CD4-positive, alpha-beta T cell (primary cell): ENCODE data around the gene SETBP1. TPM values are rescaled to one million over a fixed set of nuclear protein-coding genes. Genes with fewer than 3 reads are reported as not detected.

ENCODE experiments used
- ATAC-seq: fragments of 200-7000 bp; cut with Tn5 transposase; one replicate; pipeline ENCODE4 v1.10.0; 2022; ENCODE audit warnings: mild to moderate bottlenecking; ENCODE audit not compliant: poor library complexity
- CTCF ChIA-PET: fragments of 350-600 bp; sonication (Branson Sonifier 250); formaldehyde crosslinking; loops from one replicate; lab custom pipeline; 2021; ENCODE audit warnings: antibody characterized with exemption, inconsistent platforms; lab: Charles Lee
- POLR2A ChIA-PET: fragments of 350-600 bp; sonication (Branson Sonifier 250); formaldehyde crosslinking; loops from one replicate; lab custom pipeline; 2021; ENCODE audit warnings: antibody characterized with exemption, inconsistent platforms; lab: Charles Lee
- DNase-seq, 14 experiments: peaks; one replicate each; pipeline ENCODE4 v3.0.0-alpha.2; 2013 to 2020; ENCODE audit warnings: mixed read lengths in 2 of 14
- H3K27ac ChIP-seq, 2 donors: one replicate each; pipeline versions ENCODE4 v1.5.1 to v1.7.0; 2013; ENCODE audit warnings: low read length in 2 of 2, low read depth in 1 of 2, mild to moderate bottlenecking in 1 of 2
- H3K27me3 ChIP-seq, 2 experiments: 1 replicate in 1 of 2; 2 replicates in 1 of 2; pipeline versions ENCODE4 v1.6.1 to v1.7.0; 2013; ENCODE audit warnings: low read length in 2 of 2, control low read depth in 1 of 2, mild to moderate bottlenecking in 1 of 2, moderate library complexity in 1 of 2; ENCODE audit not compliant: insufficient read depth in 2 of 2, control insufficient read depth in 1 of 2
- H3K36me3 ChIP-seq: one replicate; pipeline ENCODE4 v1.6.1; 2013; ENCODE audit warnings: low read length, control low read depth; ENCODE audit not compliant: insufficient read depth
- H3K4me1 ChIP-seq: one replicate; pipeline ENCODE4 v1.6.1; 2013; ENCODE audit warnings: low read length, control low read depth; ENCODE audit not compliant: insufficient read depth
- H3K4me3 ChIP-seq: one replicate; pipeline ENCODE4 v1.5.1; 2013; ENCODE audit warnings: mild to moderate bottlenecking, low read length, moderate library complexity
- H3K9me3 ChIP-seq, 2 experiments: 1 replicate in 1 of 2; 2 replicates in 1 of 2; pipeline versions ENCODE4 v1.6.1 to v1.7.0; 2013; ENCODE audit warnings: low read length in 2 of 2, mild to moderate bottlenecking in 2 of 2, control low read depth in 1 of 2, moderate library complexity in 1 of 2; ENCODE audit not compliant: control insufficient read depth in 1 of 2, insufficient read depth in 1 of 2
- H3K27ac Mint-ChIP-seq: one replicate; pipeline ENCODE4 v1.8.0; 2020; ENCODE audit warnings: mixed read lengths
- H3K27me3 Mint-ChIP-seq: one replicate; pipeline ENCODE4 v1.8.0; 2021; ENCODE audit warnings: mixed read lengths
- H3K36me3 Mint-ChIP-seq: one replicate; pipeline ENCODE4 v1.8.0; 2021; ENCODE audit warnings: low read depth, mixed read lengths
- H3K4me1 Mint-ChIP-seq: one replicate; pipeline ENCODE4 v1.8.0; 2021; ENCODE audit warnings: low read depth, mixed read lengths
- H3K4me3 Mint-ChIP-seq: one replicate; pipeline ENCODE4 v1.8.0; 2020; ENCODE audit warnings: mild to moderate bottlenecking, mixed read lengths
- H3K9me3 Mint-ChIP-seq: one replicate; pipeline ENCODE4 v1.8.0; 2020; ENCODE audit warnings: mixed read lengths
- CTCF ChIP-seq: fragments of 200-600 bp; IDR thresholded peaks from one replicate; pipeline ENCODE4 v1.8.0; 2022; ENCODE audit warnings: antibody characterized with exemption, mild to moderate bottlenecking
- intact Hi-C, 2 experiments: fragments of 100-400 bp; cut with DNase I in 1 of 2; cut with micrococcal nuclease in 1 of 2; formaldehyde crosslinking; loops; one replicate each; pipeline versions ENCODE4 v1.15.1 to v1.9.0; 2023 to 2025; cut with DNase I, micrococcal nuclease
- total RNA-seq, 174 experiments: library from RNA in 2 of 174; stranded (reverse) in 2 of 174; gene quantifications; one replicate each; pipeline ENCODE4 v1.2.3 and lab custom pipeline; 2021 to 2026

The SETBP1 gene
- total RNA-seq, 2 experiments from 2014 or later: 0.25 to 0.41 TPM

- CTCF ChIA-PET: no interaction called here
- H3K4me3 Mint-ChIP-seq: no peak overlapping the region
- H3K9me3 Mint-ChIP-seq: no peaks in the 10 kb centered on the region
- DNase-seq: no peak
- intact Hi-C loops: no loop called here
- peaks cover 17 to 21% of the 10 kb centered on the region in 2 experiments for H3K27me3 ChIP-seq
- H3K27me3 Mint-ChIP-seq: peaks cover 20% of the 10 kb centered on the region
- H3K27ac ChIP-seq: no peak overlapping the region
- no peaks in the 10 kb centered on the region for H3K9me3 ChIP-seq
- no peaks in the 10 kb centered on the region for H3K4me1 Mint-ChIP-seq
- H3K4me3 ChIP-seq: no peak overlapping the region
- no peaks in the 10 kb centered on the region for H3K36me3 ChIP-seq
- POLR2A ChIA-PET: no interaction called here
- H3K4me1 ChIP-seq: peaks cover 12% of the 10 kb centered on the region
- ATAC-seq: no peak
- no peak overlapping the region for H3K27ac Mint-ChIP-seq
- no peak for TF ChIP-seq CTCF
- no peaks in the 10 kb centered on the region for H3K36me3 Mint-ChIP-seq
These were observed 2.2 kb downstream of the SETBP1 start for GRCh38 chr18:44682871-44683221.

- POLR2A ChIA-PET: no interaction called here
- Histone ChIP-seq H3K27me3 (peaks cover 13 to 21% of the 10 kb centered on the region in 2 experiments), H3K27ac (no peak overlapping the region), H3K36me3 (no peaks in the 10 kb centered on the region), H3K4me1 (peaks cover 12% of the 10 kb centered on the region), H3K4me3 (no peak overlapping the region), H3K9me3 (no peaks in the 10 kb centered on the region)
- Mint-ChIP-seq H3K36me3 (no peaks in the 10 kb centered on the region), H3K9me3 (no peaks in the 10 kb centered on the region), H3K4me3 (no peak overlapping the region), H3K27ac (no peak overlapping the region), H3K4me1 (no peaks in the 10 kb centered on the region), H3K27me3 (peaks cover 13% of the 10 kb centered on the region)
- no peak for DNase-seq
- intact Hi-C loops: no loop called here
- TF ChIP-seq CTCF: no peak
- no peak for ATAC-seq
- CTCF ChIA-PET: no interaction called here
These were observed 2.9 kb downstream of the SETBP1 start for GRCh38 chr18:44683556-44683955.

GRCh38 chr18:44685296-44685695 is 4.6 kb downstream of the SETBP1 start:
- TF ChIP-seq CTCF: no peak
- H3K36me3 Mint-ChIP-seq: no peaks in the 10 kb centered on the region
- H3K4me1 ChIP-seq: peaks cover 9% of the 10 kb centered on the region
- H3K27me3 Mint-ChIP-seq: peaks cover 10% of the 10 kb centered on the region
- ATAC-seq (no peak), DNase-seq (no peak)
- H3K4me1 Mint-ChIP-seq: no peaks in the 10 kb centered on the region
- H3K4me3 ChIP-seq: no peak overlapping the region
- CTCF ChIA-PET: no interaction called here
- H3K9me3 Mint-ChIP-seq: no peaks in the 10 kb centered on the region
- no peaks in the 10 kb centered on the region for H3K36me3 ChIP-seq
- intact Hi-C loops: no loop called here
- no peak overlapping the region for H3K27ac Mint-ChIP-seq
- POLR2A ChIA-PET: no interaction called here
- H3K4me3 Mint-ChIP-seq: no peak overlapping the region
- no peaks in the 10 kb centered on the region for H3K9me3 ChIP-seq
- no peak overlapping the region for H3K27ac ChIP-seq
- H3K27me3 ChIP-seq: peaks cover 12 to 21% of the 10 kb centered on the region in 2 experiments
